ENCODE results near the gene NFATC2.

DNA sequence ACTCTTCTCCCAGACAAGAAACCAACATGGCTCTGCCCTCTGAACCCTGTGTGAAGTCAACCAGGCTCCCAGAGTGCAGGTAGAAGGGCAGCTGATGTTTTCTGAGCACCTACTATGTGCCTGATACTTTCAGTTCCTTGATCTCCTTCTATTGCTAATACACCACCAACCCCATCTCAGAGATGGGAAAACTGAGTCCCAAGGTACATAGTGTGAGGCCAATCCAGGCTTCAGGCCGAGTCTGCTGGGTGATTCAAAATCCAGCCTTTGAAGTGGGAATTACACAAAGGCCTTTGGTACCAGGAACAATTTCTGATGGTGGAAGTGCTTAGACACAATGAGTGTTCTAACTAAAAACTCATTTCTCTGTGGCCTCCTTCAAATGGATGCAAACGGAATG lies 96.3 kb downstream of the NFATC2 start:
- TF ChIP-seq POLR2AphosphoS5 (IDR thresholded peaks at IDR 0.05): no peak
- no peak for TF ChIP-seq POLR2A (IDR thresholded peaks at IDR 0.05; ENCODE audit: low read depth)
- TF ChIP-seq, protein P1, sequence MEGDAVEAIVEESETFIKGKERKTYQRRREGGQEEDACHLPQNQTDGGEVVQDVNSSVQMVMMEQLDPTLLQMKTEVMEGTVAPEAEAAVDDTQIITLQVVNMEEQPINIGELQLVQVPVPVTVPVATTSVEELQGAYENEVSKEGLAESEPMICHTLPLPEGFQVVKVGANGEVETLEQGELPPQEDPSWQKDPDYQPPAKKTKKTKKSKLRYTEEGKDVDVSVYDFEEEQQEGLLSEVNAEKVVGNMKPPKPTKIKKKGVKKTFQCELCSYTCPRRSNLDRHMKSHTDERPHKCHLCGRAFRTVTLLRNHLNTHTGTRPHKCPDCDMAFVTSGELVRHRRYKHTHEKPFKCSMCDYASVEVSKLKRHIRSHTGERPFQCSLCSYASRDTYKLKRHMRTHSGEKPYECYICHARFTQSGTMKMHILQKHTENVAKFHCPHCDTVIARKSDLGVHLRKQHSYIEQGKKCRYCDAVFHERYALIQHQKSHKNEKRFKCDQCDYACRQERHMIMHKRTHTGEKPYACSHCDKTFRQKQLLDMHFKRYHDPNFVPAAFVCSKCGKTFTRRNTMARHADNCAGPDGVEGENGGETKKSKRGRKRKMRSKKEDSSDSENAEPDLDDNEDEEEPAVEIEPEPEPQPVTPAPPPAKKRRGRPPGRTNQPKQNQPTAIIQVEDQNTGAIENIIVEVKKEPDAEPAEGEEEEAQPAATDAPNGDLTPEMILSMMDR (IDR thresholded peaks at IDR 0.05): no peak

Measured in esophagus muscularis mucosa (tissue), 3 donors.